ENCODE results near the gene LRRC71.

DNA sequence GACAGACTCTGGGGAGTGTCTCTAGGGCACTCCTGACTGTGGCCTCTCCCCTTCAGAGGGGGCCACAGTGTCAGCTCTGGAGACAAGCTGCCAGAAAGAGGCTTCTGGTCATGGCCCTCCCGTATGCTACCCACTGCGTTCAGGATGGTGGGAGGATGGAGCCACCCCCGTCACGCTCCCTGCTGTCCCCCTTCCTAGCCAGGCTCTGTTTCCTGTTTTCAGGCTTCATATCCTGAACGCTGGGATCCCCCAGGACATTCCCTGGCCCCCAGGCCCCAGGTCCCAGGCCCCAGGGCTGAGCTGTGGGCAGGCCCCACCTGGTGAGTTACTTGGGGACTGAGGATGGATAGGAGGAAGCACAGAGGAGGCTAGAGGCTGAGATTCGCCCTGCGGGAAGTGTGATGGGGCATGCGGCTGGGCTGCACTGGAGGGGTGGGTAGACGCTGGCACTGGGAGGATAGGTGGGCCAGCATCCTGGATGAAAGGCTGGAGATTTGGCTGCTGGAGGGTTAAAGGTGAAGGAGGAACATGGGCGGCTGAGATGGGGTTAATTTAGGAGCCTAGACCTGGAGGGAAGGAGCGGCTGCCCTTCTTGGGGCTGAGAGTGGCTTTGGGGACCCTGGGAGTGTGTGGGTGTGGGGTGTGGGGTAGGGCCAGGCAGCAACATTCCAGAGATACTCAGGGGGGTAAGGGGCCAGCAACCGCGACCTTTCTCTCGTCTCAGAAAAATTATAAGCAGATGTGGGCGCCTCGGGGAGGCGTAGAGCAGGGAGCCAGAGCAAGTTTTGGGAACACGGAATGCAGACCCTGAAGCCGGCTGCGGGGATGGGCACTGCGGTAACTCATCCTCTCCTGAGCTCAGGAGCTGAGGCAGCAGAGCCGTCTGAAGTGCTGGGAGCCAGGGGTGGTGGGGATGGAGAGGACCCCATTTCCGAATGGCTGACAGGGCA is 18.2 kb upstream of the LRRC71 start:
- TF ChIP-seq, protein P1, sequence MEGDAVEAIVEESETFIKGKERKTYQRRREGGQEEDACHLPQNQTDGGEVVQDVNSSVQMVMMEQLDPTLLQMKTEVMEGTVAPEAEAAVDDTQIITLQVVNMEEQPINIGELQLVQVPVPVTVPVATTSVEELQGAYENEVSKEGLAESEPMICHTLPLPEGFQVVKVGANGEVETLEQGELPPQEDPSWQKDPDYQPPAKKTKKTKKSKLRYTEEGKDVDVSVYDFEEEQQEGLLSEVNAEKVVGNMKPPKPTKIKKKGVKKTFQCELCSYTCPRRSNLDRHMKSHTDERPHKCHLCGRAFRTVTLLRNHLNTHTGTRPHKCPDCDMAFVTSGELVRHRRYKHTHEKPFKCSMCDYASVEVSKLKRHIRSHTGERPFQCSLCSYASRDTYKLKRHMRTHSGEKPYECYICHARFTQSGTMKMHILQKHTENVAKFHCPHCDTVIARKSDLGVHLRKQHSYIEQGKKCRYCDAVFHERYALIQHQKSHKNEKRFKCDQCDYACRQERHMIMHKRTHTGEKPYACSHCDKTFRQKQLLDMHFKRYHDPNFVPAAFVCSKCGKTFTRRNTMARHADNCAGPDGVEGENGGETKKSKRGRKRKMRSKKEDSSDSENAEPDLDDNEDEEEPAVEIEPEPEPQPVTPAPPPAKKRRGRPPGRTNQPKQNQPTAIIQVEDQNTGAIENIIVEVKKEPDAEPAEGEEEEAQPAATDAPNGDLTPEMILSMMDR (IDR thresholded peaks at IDR 0.05), result no peak
- no peak for TF ChIP-seq EZH2 (IDR thresholded peaks at IDR 0.05; ENCODE audit: borderline replicate concordance, insufficient read depth, low read depth, low read length, poor library complexity, severe bottlenecking)
